HUDEP-2 (cell line): ENCODE data around the gene LGALS12.
"Not testable (repeated sequence)": the region's sequence is repeated elsewhere in the genome, so short reads cannot be mapped to it uniquely, and the experiment has no call there.

ENCODE experiments used
- DNase-seq, 76 experiments: peaks; one replicate each; lab custom pipeline; 2025; ENCODE audit not compliant: unreplicated experiment in 76 of 76; lab: John Stamatoyannopoulos, UW

Gene LGALS12

DNA sequence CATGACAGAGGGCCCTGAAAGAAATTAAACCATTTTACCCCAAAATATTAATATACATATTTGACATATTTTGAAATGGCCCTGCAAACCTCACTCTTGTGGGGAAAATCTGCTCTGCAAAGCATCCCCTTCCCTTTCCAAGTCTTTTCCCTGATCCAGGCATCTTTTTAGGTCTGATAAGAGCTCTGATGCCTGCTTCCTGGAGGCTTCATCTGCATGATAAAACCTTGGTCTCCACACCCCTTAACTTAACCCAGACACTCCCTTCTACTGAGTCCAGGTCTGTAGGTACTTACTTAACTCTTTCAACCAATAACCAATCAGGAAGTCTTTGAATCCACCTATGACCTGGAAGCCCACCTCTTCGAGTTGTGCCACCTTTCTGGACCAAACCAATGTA, 1.8 kb upstream of the LGALS12 start:
- DNase-seq, result no peak

DNA sequence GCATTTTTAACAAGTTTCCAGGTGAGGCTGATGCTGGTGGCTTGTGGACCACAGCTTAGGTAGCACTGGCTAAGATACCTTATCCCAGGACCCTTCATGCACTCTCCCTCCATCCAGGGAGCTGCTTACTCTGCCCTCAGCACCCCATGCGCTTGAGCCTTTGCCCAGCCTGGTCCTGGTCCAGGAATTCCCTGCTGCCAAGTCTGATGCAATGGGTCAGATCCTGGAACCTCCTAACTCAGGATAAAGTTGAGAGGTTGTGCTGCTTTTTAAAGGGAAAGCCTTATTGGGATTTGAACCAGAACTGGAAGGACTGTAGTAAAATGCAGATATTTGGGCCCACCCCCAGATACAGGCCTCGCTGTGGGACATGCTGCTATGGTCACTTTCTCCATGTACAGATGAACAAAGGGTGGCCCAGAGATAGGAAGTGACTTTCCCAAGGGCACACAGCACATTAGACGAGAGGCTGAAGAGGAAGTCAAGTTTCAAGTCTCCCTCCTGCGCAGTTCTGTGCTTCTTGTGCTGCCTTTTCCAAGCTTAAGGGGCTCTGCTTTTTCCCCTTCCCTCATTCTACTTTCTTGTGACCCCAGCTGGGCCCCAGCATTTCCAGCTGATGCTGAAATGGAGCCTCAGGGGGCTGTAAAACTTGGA, 824 bp upstream of the LGALS12 start:
- no peak for DNase-seq

DNA sequence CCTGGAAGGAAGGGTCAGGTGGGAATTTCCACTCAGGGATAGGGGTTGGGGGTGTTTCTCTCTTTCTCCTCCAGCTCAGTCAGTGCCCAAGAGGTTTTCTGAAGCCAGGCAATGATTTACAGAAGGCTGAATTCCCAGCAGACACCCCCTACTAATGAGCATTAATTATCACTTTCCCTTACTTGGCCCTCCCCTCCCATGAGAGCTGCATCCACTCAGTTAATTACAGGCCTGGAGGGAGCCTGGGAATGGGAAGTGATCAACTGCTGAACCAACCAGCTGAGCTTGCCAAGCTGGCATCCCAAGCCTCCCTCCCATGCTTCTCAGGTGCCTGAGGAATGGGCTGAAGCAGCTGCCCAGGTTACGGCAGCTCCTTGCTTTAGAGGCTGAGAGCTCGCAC, 992 bp downstream of the LGALS12 start:
- DNase-seq, result no peak

DNA sequence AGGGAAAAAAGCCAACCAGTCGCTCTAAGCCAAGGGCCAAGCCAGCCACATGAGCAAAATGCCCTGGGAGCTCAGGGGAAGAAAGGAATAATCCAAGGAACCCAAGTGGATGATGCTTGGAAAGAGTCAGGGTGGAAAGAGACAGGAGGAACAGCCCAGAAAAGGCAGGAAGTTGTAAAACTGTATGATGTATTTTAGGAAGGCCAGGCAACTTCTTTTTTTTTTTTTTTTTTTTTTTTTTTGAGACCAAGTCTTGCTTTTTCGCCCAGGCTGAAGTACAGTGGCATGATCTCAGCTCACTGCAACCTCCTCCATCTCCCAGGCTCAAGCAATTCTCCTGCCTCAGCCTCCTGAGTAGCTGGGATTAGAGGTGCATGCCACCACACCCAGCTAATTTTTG, 1.6 kb downstream of the LGALS12 start:
- DNase-seq, result no peak

DNA sequence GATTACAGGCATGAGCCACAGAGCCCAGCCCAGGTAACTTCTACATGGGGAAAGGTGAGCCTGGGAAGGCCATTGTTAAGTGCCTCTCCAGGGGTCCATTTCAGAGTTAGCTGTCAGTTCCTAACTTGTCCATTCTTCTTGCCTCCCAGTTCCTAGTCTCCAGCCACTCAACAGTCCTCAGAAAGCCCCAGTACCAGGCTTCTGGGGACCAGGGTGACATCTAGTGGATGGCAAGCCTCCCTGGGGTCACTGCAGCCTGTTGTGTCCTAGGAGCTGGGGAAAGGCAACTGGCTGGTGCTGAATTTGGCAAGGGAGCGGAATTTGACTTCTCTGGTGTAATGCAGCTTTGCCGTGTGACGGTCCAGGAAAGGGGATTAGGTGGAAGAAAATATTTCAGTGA, 2.1 kb downstream of the LGALS12 start:
- DNase-seq, result peak in 58 of 76 experiments; percentile 4 to 79 (median 44)

DNA sequence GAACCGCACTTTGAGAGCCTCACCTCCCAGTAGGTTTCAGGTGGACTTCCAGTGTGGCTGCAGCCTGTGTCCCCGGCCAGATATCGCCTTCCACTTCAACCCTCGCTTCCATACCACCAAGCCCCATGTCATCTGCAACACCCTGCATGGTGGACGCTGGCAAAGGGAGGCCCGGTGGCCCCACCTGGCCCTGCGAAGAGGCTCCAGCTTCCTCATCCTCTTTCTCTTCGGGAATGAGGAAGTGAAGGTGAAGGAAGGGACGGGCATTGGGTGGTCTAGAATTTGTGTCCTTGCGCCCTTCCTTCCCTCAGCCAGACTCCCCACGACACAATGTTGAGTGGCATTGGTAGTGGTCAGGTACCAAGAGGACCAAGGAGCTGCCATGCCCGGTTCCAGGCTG, 2.9 kb downstream of the LGALS12 start:
- DNase-seq, result no peak

DNA sequence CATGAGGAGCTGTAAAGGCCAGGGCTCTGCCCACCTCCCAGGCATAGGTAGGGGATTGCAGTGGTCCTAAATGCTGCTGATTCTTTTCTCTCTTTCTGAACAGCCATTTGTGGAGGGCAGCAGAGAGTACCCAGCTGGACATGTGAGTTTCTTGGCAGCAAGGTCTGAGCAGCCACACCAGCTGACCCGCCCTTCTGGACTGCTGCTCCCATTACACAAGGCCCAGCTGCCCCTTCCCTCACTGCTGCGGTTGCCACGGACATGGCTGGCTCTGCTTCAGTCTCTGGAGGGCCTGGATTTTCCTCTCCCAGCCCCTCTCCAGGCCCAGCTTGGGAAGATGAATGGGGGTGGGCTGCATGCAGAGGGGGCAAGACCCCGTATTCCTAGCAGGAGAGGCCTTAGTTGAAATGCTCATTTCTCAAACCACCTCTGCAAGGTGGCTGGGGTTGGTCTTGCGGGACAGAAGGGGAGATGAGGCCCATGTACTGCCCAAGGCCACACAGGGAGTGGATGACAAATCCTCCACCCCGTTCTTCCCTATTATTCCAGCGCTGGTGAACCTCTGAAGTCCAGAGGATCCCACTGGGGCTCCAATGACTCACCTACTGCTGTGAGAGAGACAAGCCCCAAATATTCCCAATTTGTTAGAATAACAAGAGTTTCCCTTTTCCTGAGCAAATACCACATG, 4.6 kb downstream of the LGALS12 start:
- no peak for DNase-seq

DNA sequence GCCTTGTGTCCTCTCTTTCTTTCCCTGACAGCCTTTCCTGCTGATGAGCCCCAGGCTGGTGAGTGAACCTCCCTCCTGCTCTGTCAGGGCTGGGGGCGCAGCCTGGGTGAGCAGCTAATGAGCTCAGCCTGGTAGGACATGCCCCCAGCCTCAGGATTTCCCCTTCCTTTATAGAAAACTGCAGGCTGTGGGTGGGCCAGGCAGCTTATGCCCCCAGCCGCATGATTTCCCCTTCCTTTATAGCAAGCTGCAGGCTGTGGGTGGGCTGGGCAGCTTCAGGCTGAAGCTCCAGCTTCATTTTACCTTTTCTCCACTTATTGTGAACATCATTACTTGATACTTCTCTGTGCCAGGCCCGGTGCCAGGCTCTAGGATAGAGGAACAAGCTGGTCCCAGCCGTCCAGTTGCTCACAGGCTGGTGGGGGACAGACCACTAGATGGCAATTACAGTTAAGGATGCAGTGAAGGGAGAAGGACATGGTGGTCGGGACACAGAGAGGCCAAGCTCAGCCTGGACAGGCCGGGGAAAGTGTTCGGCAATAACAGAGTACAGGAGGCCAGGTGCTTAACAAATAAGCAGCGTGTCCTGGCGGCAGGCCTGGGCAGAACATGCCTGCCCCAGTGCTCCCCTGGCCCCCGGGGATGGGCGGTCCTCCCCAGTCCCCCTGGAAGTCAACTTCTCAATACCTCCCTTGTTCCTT, 5.3 kb downstream of the LGALS12 start:
- no peak for DNase-seq

DNA sequence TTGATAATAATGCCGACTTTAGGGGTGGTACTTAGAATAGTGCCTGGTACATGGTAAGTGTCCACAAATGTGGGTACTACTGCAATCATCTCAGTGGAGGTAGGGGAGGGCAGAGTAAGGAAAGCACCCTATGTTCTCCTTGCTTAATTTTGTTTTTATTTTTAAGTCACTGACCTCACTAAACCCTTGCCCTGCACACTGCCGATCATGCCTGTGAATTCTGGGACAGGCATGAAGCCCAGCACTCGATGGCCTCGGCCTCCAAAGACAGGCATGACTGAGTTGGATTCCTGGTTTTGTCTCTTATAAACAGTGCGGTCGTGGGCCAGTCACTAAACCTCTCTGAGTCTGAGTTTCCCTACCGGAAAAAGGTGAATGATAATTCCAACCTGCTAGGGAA, 6.9 kb downstream of the LGALS12 start:
- DNase-seq, result no peak

DNA sequence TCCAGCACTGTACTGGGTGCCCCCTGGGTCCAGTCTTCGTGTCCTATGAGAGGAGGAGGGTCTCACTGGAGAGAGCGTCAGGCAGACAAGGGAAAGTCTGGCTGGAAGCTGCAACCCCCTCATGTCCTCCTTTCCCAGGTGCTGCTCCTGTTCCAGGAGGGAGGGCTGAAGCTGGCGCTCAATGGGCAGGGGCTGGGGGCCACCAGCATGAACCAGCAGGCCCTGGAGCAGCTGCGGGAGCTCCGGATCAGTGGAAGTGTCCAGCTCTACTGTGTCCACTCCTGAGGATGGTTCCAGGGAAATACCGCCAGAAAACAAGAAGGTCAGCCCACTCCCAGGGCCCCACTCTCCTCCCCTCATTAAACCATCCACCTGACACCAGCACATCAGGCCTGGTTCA, 10.2 kb downstream of the LGALS12 start:
- no peak for DNase-seq

DNA sequence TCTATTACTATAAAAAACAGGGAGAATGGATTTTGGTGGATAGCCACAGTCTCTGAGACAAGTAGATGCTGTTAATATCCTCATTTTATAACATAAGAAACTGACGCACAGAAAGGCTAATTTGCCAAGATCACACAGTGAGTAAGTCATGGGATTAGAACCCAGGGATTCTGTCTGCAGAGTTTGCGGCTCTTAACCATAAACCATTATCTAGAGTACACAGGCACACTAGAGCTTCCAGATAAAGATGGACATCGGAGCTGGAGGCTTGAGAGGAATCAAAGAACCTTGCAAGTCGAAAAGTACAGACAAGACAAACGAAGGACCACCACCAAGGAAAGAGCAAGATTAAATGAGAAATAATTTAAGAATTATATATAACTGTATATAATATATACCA, 11.3 kb downstream of the LGALS12 start:
- DNase-seq, result peak in 35 of 76 experiments; percentile 3 to 75 (median 39)

DNA sequence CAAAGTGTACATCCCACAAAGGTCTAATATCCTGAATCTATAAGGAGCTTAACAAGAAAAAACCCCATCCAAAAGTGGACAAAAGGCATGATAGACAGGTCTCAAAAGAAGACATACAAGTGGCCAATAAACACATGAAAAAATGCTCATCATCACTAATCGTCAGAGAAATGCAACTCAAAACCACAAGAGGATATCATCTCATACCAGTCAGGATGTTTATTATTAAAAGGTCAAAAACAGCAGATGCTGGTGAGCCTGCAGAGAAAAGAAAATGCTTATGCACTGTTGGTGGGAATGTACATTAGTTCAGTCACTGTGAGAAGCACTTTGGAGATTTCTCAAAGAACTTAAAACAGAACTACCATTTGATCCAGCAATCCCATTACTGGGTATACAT, 12.7 kb downstream of the LGALS12 start:
- no peak for DNase-seq

DNA sequence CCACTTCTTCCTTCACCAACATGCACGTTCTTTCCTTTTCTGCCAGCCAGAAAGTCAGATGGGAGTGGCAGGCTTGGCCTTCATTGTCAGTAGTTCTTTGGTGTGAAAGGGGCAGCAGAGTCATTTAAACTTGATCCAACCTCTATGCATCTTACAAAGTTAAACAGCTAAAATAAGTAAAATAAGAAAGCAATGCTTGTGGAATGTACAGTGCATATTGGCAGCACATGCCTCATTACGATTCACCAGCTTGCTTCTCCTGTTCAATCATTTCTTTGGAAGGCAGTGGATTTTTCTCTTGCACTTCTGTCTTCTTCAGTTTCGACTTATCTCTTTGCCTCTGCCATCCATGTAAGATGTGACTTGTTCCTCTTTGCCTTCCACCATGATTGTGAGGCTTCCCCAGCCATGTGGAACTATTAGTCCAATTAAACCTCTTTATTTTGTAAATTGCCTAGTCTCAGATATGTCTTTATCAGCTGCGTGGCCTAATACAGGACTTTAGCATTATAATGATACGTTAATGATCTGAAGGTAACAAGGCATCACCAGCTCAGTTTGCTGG, 14.8 kb downstream of the LGALS12 start:
- no peak for DNase-seq

DNA sequence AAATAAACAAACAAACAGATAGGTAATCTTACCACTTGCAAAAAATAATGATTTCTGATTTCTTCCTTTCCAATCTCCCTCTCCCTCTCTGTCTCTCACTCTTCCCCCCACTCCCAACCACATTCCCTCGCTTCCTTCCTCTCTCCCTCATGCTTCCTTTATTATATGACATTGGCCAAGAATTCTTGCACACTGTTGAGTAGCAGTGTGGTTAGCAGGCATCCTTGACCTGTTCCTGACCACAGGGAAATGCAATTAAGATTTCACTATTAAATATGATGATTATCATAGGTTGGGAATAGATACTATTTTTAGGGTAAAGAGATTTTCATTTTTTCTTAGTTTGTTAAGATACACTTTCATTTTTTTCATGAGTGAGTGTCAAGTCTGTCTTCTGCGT, 16.0 kb downstream of the LGALS12 start:
- no peak for DNase-seq

DNA sequence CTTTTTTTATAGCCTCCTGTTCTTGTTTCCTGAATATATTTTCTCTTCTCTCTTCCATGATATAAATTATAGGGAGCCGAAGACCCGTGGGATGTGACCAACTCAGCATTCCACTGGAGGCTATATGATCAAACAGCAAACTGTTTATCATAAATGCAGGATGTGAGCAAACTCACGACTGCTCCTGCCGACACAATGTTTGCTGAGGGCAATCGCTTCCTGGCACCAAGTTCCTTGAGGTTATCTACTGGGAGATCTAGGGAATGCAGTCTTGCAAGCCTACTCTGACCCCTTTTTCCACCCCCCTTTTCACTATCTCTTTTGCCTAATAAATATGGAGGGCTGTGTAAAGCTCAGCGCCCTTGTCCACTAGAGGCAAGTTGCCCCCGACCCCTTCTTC, 17.3 kb downstream of the LGALS12 start:
- DNase-seq, result no peak

DNA sequence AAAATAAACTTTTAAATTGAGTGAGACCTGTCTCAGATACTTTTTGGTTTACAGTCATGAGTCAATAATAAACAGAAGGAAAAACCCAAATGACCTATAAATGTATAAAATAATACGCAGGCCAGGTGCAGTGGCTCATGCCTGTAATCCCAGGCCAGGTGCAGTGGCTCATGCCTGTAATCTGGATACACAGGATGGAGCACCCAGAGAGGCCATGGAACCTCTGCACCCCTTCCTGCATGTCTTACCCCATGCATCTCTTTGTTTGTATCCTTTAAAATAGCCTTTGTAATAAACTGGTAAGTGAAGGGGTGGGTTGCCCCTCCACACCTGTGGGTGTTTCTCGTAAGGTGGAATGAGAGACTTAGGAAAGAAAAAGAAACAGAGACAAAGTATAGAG, 21.8 kb downstream of the LGALS12 start:
- DNase-seq, result no peak

DNA sequence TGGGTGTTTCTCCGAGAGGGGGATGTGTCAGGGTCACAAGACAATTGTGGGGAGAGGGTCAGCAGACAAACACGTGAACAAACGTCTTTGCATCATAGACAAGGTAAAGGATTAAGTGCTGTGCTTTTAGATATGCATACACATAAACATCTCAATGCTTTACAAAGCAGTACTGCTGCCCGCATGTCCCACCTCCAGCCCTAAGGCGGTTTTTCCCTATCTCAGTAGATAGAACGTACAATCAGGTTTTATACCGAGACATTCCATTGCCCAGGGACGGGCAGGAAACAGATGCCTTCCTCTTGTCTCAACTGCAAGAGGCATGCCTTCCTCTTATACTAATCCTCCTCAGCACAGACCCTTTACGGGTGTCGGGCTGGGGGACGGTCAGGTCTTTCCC, 22.3 kb downstream of the LGALS12 start:
- DNase-seq, result not testable (repeated sequence)

DNA sequence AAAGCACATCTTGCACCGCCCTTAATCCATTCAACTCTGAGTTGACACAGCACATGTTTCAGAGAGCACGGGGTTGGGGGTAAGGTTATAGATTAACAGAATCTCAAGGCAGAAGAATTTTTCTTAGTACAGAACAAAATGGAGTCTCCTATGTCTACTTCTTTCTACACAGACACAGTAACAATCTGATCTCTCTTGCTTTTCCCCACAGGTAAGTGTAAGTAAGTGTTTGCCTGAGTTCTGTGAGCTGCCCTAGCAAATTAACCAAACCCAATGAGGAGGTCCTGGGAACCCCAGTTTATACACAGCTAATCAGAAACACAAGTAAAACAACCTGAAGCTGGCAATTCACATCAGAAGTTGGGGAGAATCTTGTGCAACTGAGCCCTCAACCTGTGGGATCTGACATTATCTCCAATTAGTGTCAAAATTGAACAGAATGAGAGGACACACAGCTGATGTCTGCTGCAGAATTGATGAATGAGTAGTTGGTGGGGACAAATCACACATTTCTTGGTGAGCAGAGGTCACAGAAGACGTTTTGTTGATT, 22.9 kb downstream of the LGALS12 start:
- not testable (repeated sequence) for DNase-seq

DNA sequence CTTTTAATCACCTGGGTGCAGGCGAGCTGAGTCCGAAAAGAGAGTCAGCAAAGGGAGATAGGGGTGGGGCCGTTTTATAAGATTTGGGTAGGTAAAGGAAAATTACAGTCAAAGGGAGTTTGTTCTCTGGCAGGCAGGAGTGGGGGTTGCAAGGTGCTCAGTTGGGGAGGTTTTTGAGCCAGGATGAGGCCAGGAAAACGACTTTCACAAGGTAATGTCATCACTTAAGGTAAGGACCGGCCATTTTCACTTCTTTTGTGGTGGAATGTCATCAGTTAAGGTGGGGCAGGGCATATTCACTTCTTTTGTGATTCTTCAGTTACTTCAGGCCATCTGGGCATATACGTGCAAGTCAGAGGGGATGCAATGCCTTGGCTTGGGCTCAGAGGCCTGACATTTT, 23.5 kb downstream of the LGALS12 start:
- not testable (repeated sequence) for DNase-seq

DNA sequence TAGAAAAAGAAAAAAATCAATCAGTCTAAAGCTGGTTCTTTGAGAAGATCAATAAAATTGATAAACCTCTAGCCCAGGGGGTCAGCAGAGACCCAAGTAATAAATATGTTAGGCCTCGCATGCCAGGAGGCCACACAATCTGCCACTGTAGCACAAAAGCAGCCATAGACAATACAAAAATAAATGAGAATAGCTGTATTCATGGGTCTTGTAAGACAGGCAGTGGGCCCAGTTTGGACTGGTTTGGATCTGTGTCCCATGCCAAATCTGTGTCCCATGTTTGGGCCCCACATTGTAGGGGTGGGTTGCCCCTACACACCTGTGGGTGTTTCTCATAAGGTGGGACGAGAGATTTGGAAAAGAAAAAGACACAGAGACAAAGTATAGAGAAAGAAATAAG, 24.1 kb downstream of the LGALS12 start:
- no peak for DNase-seq

DNA sequence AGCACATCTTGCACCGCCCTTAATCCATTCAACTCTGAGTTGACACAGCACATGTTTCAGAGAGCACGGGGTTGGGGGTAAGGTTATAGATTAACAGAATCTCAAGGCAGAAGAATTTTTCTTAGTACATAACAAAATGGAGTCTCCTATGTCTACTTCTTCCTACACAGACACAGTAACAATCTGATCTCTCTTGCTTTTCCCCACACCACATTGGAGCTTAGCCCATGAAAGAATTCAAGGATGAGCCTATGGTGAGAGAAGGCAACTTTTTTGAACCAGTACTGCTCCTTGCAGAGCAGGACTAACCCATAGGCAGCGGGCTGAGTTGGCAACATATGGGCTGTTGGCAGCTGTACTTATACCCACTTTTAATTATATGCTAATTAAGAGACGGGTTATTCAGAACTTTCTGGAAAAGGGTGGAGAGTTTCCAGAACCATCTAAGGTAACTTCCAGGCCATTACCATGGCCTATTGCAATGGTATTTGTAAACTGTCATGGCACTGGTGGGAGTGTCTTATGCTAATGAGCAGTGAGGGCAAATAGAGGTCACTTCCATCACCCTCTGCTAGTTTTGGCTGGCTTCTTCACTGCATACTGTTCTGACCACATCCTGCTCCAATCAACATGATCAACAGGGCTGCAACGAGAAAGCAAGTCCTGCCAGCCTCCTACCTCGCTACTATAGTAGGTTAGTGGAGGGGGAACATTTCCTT, 25.3 kb downstream of the LGALS12 start:
- peak in 3 of 76 experiments; percentile 3 to 11 (median 7) for DNase-seq
